Vagina (tissue), 2 donors: ENCODE data around the gene RPS8. TPM values are rescaled to one million over a fixed set of nuclear protein-coding genes. Genes with fewer than 3 reads are reported as not detected.
"Not testable (repeated sequence)": the region's sequence is repeated elsewhere in the genome, so short reads cannot be mapped to it uniquely, and the experiment has no call there.

Source experiments
- DNase-seq, 2 donors: peaks; one replicate each; pipeline ENCODE4 v3.0.0-alpha.2; 2017; ENCODE audit errors: extremely low spot score in 2 of 2
- H3K27ac ChIP-seq: fragments of 200-600 bp; sonication (generic); one replicate; pipeline ENCODE4 v1.5.1; 2019
- H3K27me3 ChIP-seq: fragments of 200-600 bp; sonication (generic); one replicate; pipeline ENCODE4 v1.5.1; 2019
- H3K36me3 ChIP-seq, 2 donors: fragments of 200-600 bp; sonication (generic); one replicate each; pipeline ENCODE4 v1.5.1; 2017 to 2019
- H3K4me1 ChIP-seq: fragments of 200-600 bp; sonication (generic); one replicate; pipeline ENCODE4 v1.5.1; 2019
- H3K4me3 ChIP-seq, 2 donors: fragments of 200-600 bp; sonication (generic); 1 replicate in 1 of 2; 2 replicates in 1 of 2; pipeline ENCODE4 v1.5.1; 2016 to 2019
- H3K9me3 ChIP-seq: fragments of 200-600 bp; sonication (generic); one replicate; pipeline ENCODE4 v1.5.1; 2019
- CTCF ChIP-seq, 3 experiments: fragments of 450-650 bp in 2 of 3; fragments of 200-600 bp in 1 of 3; sonication (generic) in 1 of 3; IDR thresholded peaks; one replicate each; pipeline ENCODE4 v1.5.1; 2017 to 2019; ENCODE audit warnings: antibody characterized with exemption in 3 of 3, mild to moderate bottlenecking in 2 of 3, moderate library complexity in 2 of 3
- POLR2A ChIP-seq, 2 donors: fragments of 450-650 bp; IDR thresholded peaks; one replicate each; pipeline ENCODE4 v1.6.1; 2017; ENCODE audit warnings: antibody characterized with exemption in 2 of 2, mild to moderate bottlenecking in 2 of 2, moderate library complexity in 2 of 2
- POLR2AphosphoS5 ChIP-seq, 2 donors: sonication (generic); formaldehyde crosslinking; IDR thresholded peaks; one replicate each; pipeline ENCODE4 v1.9.0; 2017; ENCODE audit warnings: antibody characterized with exemption in 2 of 2, mild to moderate bottlenecking in 2 of 2, low read depth in 1 of 2; ENCODE audit not compliant: insufficient read depth in 1 of 2
- intact Hi-C: fragments of 100-400 bp; cut with DNase I; formaldehyde crosslinking; loops from one replicate; pipeline ENCODE4 v1.15.1; 2023
- total RNA-seq: library from RNA; depleted of rRNA; stranded (reverse); fragments of >200 nt; gene quantifications from one replicate; pipeline ENCODE4 v1.2.3, GENCODE V29; 2016

Gene RPS8
- total RNA-seq, 1 donor from 2014 or later, result 2,511 TPM

- no peak for TF ChIP-seq CTCF (IDR thresholded peaks at IDR 0.05)
- TF ChIP-seq POLR2AphosphoS5 (IDR thresholded peaks at IDR 0.05; ENCODE audit: insufficient read depth in 1 of 2, low read depth in 1 of 2), result no peak
- TF ChIP-seq POLR2A (IDR thresholded peaks at IDR 0.05), result no peak
- Histone ChIP-seq H3K27me3 (no peaks in the 10 kb centered on the region), H3K36me3 (no peaks in the 10 kb centered on the region), H3K4me3 (no peak within 1 kb of the TSS), H3K27ac (no peak within 1 kb of the TSS), H3K4me1 (peaks cover 33% of the 10 kb centered on the region), H3K9me3 (no peaks in the 10 kb centered on the region)
- DNase-seq, result no peak
- intact Hi-C loops, result loop anchor here (5.0 kb wide), 1 partner anchor 199 kb away; the partner anchor contains the start of gene EIF2B3
Measured at GRCh38 chr1:44788120-44788860, 12.9 kb downstream of the RPS8 start, which contains the start of gene BEST4. Gene BEST4 (minus strand): TSS chr1:44788170. CDS start chr1:44787705, 465 bp downstream.

GRCh38 chr1:44790968-44791801 is 15.8 kb downstream of the RPS8 start:
- Histone ChIP-seq H3K36me3 (no peaks in the 10 kb centered on the region), H3K27me3 (no peaks in the 10 kb centered on the region), H3K4me3 (no peak overlapping the region), H3K9me3 (no peaks in the 10 kb centered on the region), H3K4me1 (peaks cover 5% of the 10 kb centered on the region), H3K27ac (no peak overlapping the region)
- no peak for DNase-seq
- intact Hi-C loops, result no loop called here
- TF ChIP-seq POLR2AphosphoS5 (IDR thresholded peaks at IDR 0.05; ENCODE audit: insufficient read depth in 1 of 2, low read depth in 1 of 2) (no peak), CTCF (IDR thresholded peaks at IDR 0.05) (no peak), POLR2A (IDR thresholded peaks at IDR 0.05) (no peak)

- intact Hi-C loops, result no loop called here
Measured at GRCh38 chr1:44792736-44793502, 17.6 kb downstream of the RPS8 start.

DNA sequence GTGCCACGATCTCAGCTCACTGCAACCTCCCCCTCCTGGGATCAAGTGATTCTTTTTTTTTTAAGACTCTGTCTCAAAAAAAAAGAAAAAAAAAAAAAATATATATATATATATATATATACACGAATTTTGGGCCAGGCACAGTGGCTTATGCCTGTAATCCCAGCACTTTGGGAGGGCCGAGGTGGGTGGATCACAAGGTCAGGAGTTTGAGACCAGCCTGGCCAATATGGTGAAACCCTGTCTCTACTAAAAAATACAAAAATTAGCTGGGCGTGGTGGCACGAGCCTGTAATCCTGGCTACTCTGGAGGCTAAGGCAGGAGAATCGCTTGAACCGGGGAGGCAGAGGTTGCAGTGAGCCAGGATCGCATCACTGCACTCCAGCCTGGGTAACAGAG is 22.5 kb downstream of the RPS8 start:
- H3K4me1 ChIP-seq, result peaks cover 31% of the 10 kb centered on the region
- H3K27me3 ChIP-seq, H3K27ac ChIP-seq, intact Hi-C loops, DNase-seq, H3K4me3 ChIP-seq, H3K36me3 ChIP-seq, H3K9me3 ChIP-seq: not testable (repeated sequence)

More at GRCh38 chr1:44792736-44793502, 17.6 kb downstream of the RPS8 start:
- H3K36me3 ChIP-seq, result no peaks in the 10 kb centered on the region
- TF ChIP-seq POLR2A (IDR thresholded peaks at IDR 0.05) (no peak), POLR2AphosphoS5 (IDR thresholded peaks at IDR 0.05; ENCODE audit: insufficient read depth in 1 of 2, low read depth in 1 of 2) (no peak), CTCF (IDR thresholded peaks at IDR 0.05) (no peak)
- no peak overlapping the region for H3K27ac ChIP-seq
- DNase-seq, result no peak
- no peaks in the 10 kb centered on the region for H3K9me3 ChIP-seq
- H3K4me3 ChIP-seq, result no peak overlapping the region
- H3K4me1 ChIP-seq, result no peaks in the 10 kb centered on the region
- H3K27me3 ChIP-seq, result no peaks in the 10 kb centered on the region
